NCI-H748 (cell line): ENCODE data around the gene XPR1.

ENCODE experiments used
- DNase-seq: peaks from one replicate; lab custom pipeline; 2025; ENCODE audit not compliant: unreplicated experiment; lab: John Stamatoyannopoulos, UW

Gene XPR1

GRCh38 chr1:180631766-180632325, at the start of gene XPR1:
XPR1 (plus strand) TSS chr1:180632022; CDS start chr1:180632202, 180 bp downstream.
- DNase-seq = peak; percentile 96

GRCh38 chr1:180584869-180585268, 47.0 kb upstream of the XPR1 start:
- DNase-seq = no peak

GRCh38 chr1:180585994-180586359, 45.8 kb upstream of the XPR1 start:
- no peak for DNase-seq

- peak; percentile 80 for DNase-seq
These were observed 45.1 kb upstream of the XPR1 start for GRCh38 chr1:180586671-180587155.

- DNase-seq = no peak
These were observed 43.7 kb upstream of the XPR1 start for GRCh38 chr1:180588121-180588520.

GRCh38 chr1:180590889-180591288, 40.9 kb upstream of the XPR1 start:
- no peak for DNase-seq

- no peak for DNase-seq
These were observed 38.4 kb upstream of the XPR1 start for GRCh38 chr1:180593382-180593781.

- peak; percentile 73 for DNase-seq
These were observed 37.1 kb upstream of the XPR1 start for GRCh38 chr1:180594723-180595122.

- no peak for DNase-seq
These were observed 35.9 kb upstream of the XPR1 start for GRCh38 chr1:180595966-180596365.

- DNase-seq = no peak
These were observed 34.3 kb upstream of the XPR1 start for GRCh38 chr1:180597520-180597919.

GRCh38 chr1:180598333-180598974, 33.4 kb upstream of the XPR1 start:
- no peak for DNase-seq

GRCh38 chr1:180600343-180600742, 31.5 kb upstream of the XPR1 start:
- no peak for DNase-seq

GRCh38 chr1:180601512-180601911, 30.3 kb upstream of the XPR1 start:
- DNase-seq = no peak

- no peak for DNase-seq
These were observed 28.5 kb upstream of the XPR1 start for GRCh38 chr1:180603223-180603849.

GRCh38 chr1:180603850-180604226, 28.0 kb upstream of the XPR1 start:
- DNase-seq = no peak

GRCh38 chr1:180606155-180606554, 25.7 kb upstream of the XPR1 start:
- DNase-seq = no peak

- DNase-seq = no peak
These were observed 21.9 kb upstream of the XPR1 start for GRCh38 chr1:180609643-180610555.

- no peak for DNase-seq
These were observed 21.2 kb upstream of the XPR1 start for GRCh38 chr1:180610556-180611015.

GRCh38 chr1:180611016-180611930, 20.5 kb upstream of the XPR1 start:
- DNase-seq = no peak

- DNase-seq = no peak
These were observed 19.2 kb upstream of the XPR1 start for GRCh38 chr1:180612632-180613031.
